Panc1 (cell line): ENCODE data around the gene FCHSD2. TPM values are rescaled to one million over a fixed set of nuclear protein-coding genes. Genes with fewer than 3 reads are reported as not detected.
"Not testable (repeated sequence)": the region's sequence is repeated elsewhere in the genome, so short reads cannot be mapped to it uniquely, and the experiment has no call there.

ENCODE experiments used
- ATAC-seq: fragments of 200-7000 bp; cut with Tn5 transposase; 2 replicates; pipeline ENCODE4 v1.9.1; 2020; ENCODE audit warnings: mild to moderate bottlenecking, moderate library complexity
- BruUV-seq: library from RNA; stranded (reverse); fragments of 400-500 nt; replicated peaks from 2 replicates; lab custom pipeline; 2021; lab: Mats Ljungman, UMichigan
- CTCF ChIA-PET: fragments of 300-600 bp; sonication (Branson Sonifier 250); formaldehyde crosslinking; loops from one replicate; lab custom pipeline; 2022; ENCODE audit warnings: antibody characterized with exemption; lab: Charles Lee
- POLR2A ChIA-PET: fragments of 300-600 bp; sonication (Branson Sonifier 250); formaldehyde crosslinking; loops from one replicate; lab custom pipeline; 2022; ENCODE audit warnings: antibody characterized with exemption; lab: Charles Lee
- DNase-seq: peaks from one replicate; pipeline ENCODE4 v3.0.0-alpha.2; 2010; ENCODE audit warnings: low read depth, low spot score
- H3K27ac ChIP-seq: 2 replicates; pipeline ENCODE4 v1.5.1; 2011; ENCODE audit warnings: mild to moderate bottlenecking, low read length, inconsistent platforms
- H3K27me3 ChIP-seq: fragments of 200-500 bp; sonication (Bioruptor generic); 2 replicates; pipeline ENCODE4 v1.6.0; 2014; ENCODE audit warnings: low read length, inconsistent platforms; ENCODE audit not compliant: control insufficient read depth, insufficient read depth
- H3K36me3 ChIP-seq: fragments of 200-500 bp; sonication (Bioruptor generic); 2 replicates; pipeline ENCODE4 v1.5.1; 2014; ENCODE audit warnings: inconsistent platforms, mild to moderate bottlenecking, low read length, moderate library complexity; ENCODE audit not compliant: control insufficient read depth, insufficient read depth
- H3K4me1 ChIP-seq: 2 replicates; pipeline ENCODE4 v1.5.1; 2011; ENCODE audit warnings: inconsistent platforms, mild to moderate bottlenecking, low read length, moderate library complexity; ENCODE audit not compliant: control insufficient read depth, insufficient read depth
- H3K4me3 ChIP-seq, 2 experiments: 2 replicates each; pipeline ENCODE4 v1.5.1; 2011 to 2012; ENCODE audit warnings: low read depth in 2 of 2, low read length in 2 of 2, mild to moderate bottlenecking in 2 of 2, inconsistent platforms in 1 of 2, moderate library complexity in 1 of 2
- H3K9me3 ChIP-seq: fragments of 200-500 bp; sonication (Bioruptor generic); 2 replicates; pipeline ENCODE4 v1.5.1; 2014; ENCODE audit warnings: low read depth, mild to moderate bottlenecking, inconsistent platforms, low read length, moderate library complexity; ENCODE audit not compliant: control insufficient read depth, insufficient read depth
- CTCF ChIP-seq: fragments of 450-650 bp; IDR thresholded peaks from 2 replicates; pipeline ENCODE4 v1.5.1; 2017; ENCODE audit warnings: mild to moderate bottlenecking
- POLR2AphosphoS5 ChIP-seq: IDR thresholded peaks from 2 replicates; pipeline ENCODE4 v1.6.1; 2012; ENCODE audit warnings: mild to moderate bottlenecking, low read depth, low read length, moderate library complexity
- SIN3A ChIP-seq: IDR thresholded peaks from 2 replicates; pipeline ENCODE4 v1.6.1; 2012; ENCODE audit warnings: low read depth, mild to moderate bottlenecking, low read length, moderate library complexity, borderline replicate concordance; ENCODE audit not compliant: insufficient read depth
- TCF7L2 ChIP-seq: IDR thresholded peaks from 2 replicates; pipeline ENCODE4 v1.6.1; 2011; ENCODE audit warnings: mild to moderate bottlenecking, low read depth, low read length, inconsistent platforms
- in situ Hi-C: cut with HindIII; loops from 2 replicates; pipeline ENCODE4 v1.10.0; 2016; ENCODE audit warnings: low sequenced_read_pairs, low pct_unique_long_range_greater_than_20kb
- intact Hi-C: fragments of 100-400 bp; cut with micrococcal nuclease; formaldehyde crosslinking; loops from one replicate; pipeline ENCODE4 v1.10.0; 2022; ENCODE audit not compliant: unreplicated experiment
- total RNA-seq: library from RNA; stranded (reverse); gene quantifications from one replicate; pipeline ENCODE4 v1.2.1, GENCODE V29; 2021; ENCODE audit not compliant: unreplicated experiment
- TF ChIP-seq, protein P1 (sequence below), 2 experiments: IDR thresholded peaks; 2 replicates each; pipeline ENCODE4 v1.6.1; 2011 to 2012; ENCODE audit warnings: low read depth in 2 of 2, control low read depth in 1 of 2, low read length in 1 of 2, mild to moderate bottlenecking in 1 of 2, moderate library complexity in 1 of 2; ENCODE audit not compliant: insufficient read depth in 1 of 2

Gene FCHSD2
- total RNA-seq, 1 experiment from 2014 or later = 31.8 TPM

GRCh38 chr11:72860010-72860409 is 282.1 kb downstream of the FCHSD2 start:
- no peak for ATAC-seq
- POLR2A ChIA-PET = no interaction called here
- Histone ChIP-seq H3K4me1 (no peaks in the 10 kb centered on the region), H3K27ac (no peak overlapping the region), H3K4me3 (no peak overlapping the region), H3K36me3 (no peaks in the 10 kb centered on the region), H3K27me3 (no peaks in the 10 kb centered on the region), H3K9me3 (no peaks in the 10 kb centered on the region)
- CTCF ChIA-PET = no interaction called here
- TF ChIP-seq CTCF (no peak), SIN3A (no peak), POLR2AphosphoS5 (no peak), TCF7L2 (no peak)
- TF ChIP-seq, protein P1, sequence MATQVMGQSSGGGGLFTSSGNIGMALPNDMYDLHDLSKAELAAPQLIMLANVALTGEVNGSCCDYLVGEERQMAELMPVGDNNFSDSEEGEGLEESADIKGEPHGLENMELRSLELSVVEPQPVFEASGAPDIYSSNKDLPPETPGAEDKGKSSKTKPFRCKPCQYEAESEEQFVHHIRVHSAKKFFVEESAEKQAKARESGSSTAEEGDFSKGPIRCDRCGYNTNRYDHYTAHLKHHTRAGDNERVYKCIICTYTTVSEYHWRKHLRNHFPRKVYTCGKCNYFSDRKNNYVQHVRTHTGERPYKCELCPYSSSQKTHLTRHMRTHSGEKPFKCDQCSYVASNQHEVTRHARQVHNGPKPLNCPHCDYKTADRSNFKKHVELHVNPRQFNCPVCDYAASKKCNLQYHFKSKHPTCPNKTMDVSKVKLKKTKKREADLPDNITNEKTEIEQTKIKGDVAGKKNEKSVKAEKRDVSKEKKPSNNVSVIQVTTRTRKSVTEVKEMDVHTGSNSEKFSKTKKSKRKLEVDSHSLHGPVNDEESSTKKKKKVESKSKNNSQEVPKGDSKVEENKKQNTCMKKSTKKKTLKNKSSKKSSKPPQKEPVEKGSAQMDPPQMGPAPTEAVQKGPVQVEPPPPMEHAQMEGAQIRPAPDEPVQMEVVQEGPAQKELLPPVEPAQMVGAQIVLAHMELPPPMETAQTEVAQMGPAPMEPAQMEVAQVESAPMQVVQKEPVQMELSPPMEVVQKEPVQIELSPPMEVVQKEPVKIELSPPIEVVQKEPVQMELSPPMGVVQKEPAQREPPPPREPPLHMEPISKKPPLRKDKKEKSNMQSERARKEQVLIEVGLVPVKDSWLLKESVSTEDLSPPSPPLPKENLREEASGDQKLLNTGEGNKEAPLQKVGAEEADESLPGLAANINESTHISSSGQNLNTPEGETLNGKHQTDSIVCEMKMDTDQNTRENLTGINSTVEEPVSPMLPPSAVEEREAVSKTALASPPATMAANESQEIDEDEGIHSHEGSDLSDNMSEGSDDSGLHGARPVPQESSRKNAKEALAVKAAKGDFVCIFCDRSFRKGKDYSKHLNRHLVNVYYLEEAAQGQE (IDR thresholded peaks at IDR 0.05; ENCODE audit: insufficient read depth in 1 of 2, low read depth in 2 of 2, low read length in 1 of 2) = no peak
- in situ Hi-C loops (no loop called here), intact Hi-C loops (no loop called here)
- no TSS peak for BruUV-seq
- no peak for DNase-seq

DNA sequence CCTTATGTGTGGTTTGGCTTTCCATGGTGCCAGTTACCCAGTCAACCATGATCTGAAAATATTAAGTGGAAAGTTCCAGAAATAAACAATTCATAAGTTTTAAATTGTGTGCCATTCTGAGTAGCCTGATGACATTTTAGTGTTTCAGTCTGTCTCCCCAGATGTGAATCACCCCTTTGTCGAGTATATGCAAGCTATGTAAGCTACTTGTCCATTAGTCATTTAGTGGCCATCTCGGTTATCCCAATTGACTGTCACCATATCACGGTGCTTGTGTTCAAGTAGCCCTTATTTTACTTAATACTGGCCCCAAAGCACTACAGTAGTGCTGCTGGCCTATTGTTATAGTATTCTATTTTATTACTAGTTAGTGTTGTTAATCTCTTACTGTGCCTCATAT is 283.0 kb downstream of the FCHSD2 start:
- intact Hi-C loops (no loop called here), in situ Hi-C loops (no loop called here)
- no peak for TF ChIP-seq SIN3A
- TF ChIP-seq, protein P1 (IDR thresholded peaks at IDR 0.05; ENCODE audit: insufficient read depth in 1 of 2, low read depth in 2 of 2, low read length in 1 of 2) = no peak
- TF ChIP-seq CTCF = no peak
- no peak for TF ChIP-seq TCF7L2
- no peak for TF ChIP-seq POLR2AphosphoS5
- DNase-seq (no peak), ATAC-seq (no peak)
- Histone ChIP-seq H3K4me1 (no peaks in the 10 kb centered on the region), H3K27me3 (no peaks in the 10 kb centered on the region), H3K4me3 (no peak overlapping the region), H3K27ac (no peak overlapping the region), H3K9me3 (no peaks in the 10 kb centered on the region), H3K36me3 (no peaks in the 10 kb centered on the region)
- ChIA-PET CTCF (no interaction called here), POLR2A (no interaction called here)
- no TSS peak for BruUV-seq

DNA sequence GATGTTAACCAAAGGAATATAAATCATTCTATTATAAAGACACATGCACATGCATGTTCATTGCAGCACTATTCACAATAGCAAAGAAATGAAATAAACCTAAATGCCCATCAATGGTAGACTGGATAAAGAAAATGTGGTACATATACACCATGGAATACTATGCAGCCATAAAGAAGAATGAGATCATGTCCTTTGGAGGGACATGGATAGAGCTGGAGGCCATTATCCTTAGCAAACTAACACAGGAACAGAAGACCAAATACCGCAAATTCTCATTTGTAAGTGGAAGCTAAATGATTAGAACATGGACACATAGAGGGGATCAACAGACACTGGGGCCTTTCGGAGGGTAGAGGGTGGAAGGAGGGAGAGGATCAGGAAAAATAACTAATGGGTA is 283.9 kb downstream of the FCHSD2 start:
- POLR2A ChIA-PET, H3K27me3 ChIP-seq, H3K36me3 ChIP-seq, ATAC-seq, H3K4me1 ChIP-seq, H3K9me3 ChIP-seq, in situ Hi-C loops, CTCF ChIA-PET, DNase-seq, H3K4me3 ChIP-seq, BruUV-seq, intact Hi-C loops, H3K27ac ChIP-seq: not testable (repeated sequence)
